PC-9 (cell line): Measurements from ENCODE around the gene POLDIP3. TPM values are rescaled to one million over a fixed set of nuclear protein-coding genes. Genes with fewer than 3 reads are reported as not detected.
"Not testable (repeated sequence)": the region's sequence is repeated elsewhere in the genome, so short reads cannot be mapped to it uniquely, and the experiment has no call there.

Experiments
- BruUV-seq: library from RNA; stranded (reverse); fragments of 400-500 nt; replicated peaks from 2 replicates; lab custom pipeline; 2021; lab: Mats Ljungman, UMichigan
- CTCF ChIA-PET: fragments of 300-600 bp; sonication (Branson Sonifier 250); formaldehyde crosslinking; loops from one replicate; lab custom pipeline; 2022; ENCODE audit warnings: antibody characterized with exemption; lab: Charles Lee
- POLR2A ChIA-PET: fragments of 300-600 bp; sonication (Branson Sonifier 250); formaldehyde crosslinking; loops from one replicate; lab custom pipeline; 2022; ENCODE audit warnings: antibody characterized with exemption; ENCODE audit not compliant: unreplicated experiment; lab: Charles Lee
- DNase-seq, 2 experiments: peaks; one replicate each; pipeline versions ENCODE4 v3.0.0 to v3.0.0-alpha.2; 2015 to 2022; ENCODE audit warnings: mixed read lengths in 1 of 2
- H2AFZ ChIP-seq: fragments of 200-600 bp; sonication (generic); 2 replicates; pipeline ENCODE4 v1.8.1; 2017; ENCODE audit warnings: antibody characterized with exemption
- H3F3A ChIP-seq: fragments of 200-600 bp; sonication (generic); 2 replicates; pipeline ENCODE4 v1.8.1; 2017; ENCODE audit warnings: antibody characterized with exemption, mild to moderate bottlenecking, low read depth; ENCODE audit not compliant: insufficient read depth
- H3K27ac ChIP-seq: fragments of 200-600 bp; sonication (generic); 2 replicates; pipeline ENCODE4 v1.6.1; 2016; ENCODE audit warnings: mixed run types
- H3K27me3 ChIP-seq: fragments of 200-600 bp; sonication (generic); 2 replicates; pipeline ENCODE4 v1.6.1; 2016; ENCODE audit warnings: low read depth, mixed run types; ENCODE audit not compliant: insufficient read depth
- H3K36me3 ChIP-seq: fragments of 200-600 bp; sonication (generic); 2 replicates; pipeline ENCODE4 v1.6.1; 2016; ENCODE audit warnings: low read depth, mixed run types
- H3K4me1 ChIP-seq: fragments of 200-600 bp; sonication (generic); replicated peaks from 2 replicates; pipeline ENCODE4 v1.6.1; 2016; ENCODE audit warnings: mixed run types; ENCODE audit not compliant: insufficient read depth
- H3K4me2 ChIP-seq: fragments of 200-600 bp; sonication (generic); 2 replicates; pipeline ENCODE4 v1.6.1; 2017; ENCODE audit warnings: mixed run types
- H3K4me3 ChIP-seq: fragments of 200-600 bp; sonication (generic); 2 replicates; pipeline ENCODE4 v1.6.1; 2016; ENCODE audit warnings: mixed run types
- H3K79me2 ChIP-seq: fragments of 200-600 bp; sonication (generic); 2 replicates; pipeline ENCODE4 v1.6.1; 2017; ENCODE audit warnings: low read depth, mixed run types
- H3K9me2 ChIP-seq: fragments of 200-600 bp; sonication (generic); 2 replicates; pipeline ENCODE4 v1.8.1; 2017; ENCODE audit warnings: mild to moderate bottlenecking; ENCODE audit not compliant: insufficient read depth
- H3K9me3 ChIP-seq: fragments of 200-600 bp; sonication (generic); 2 replicates; pipeline ENCODE4 v1.8.1; 2016; ENCODE audit warnings: low read depth; ENCODE audit not compliant: insufficient read depth
- H4K20me1 ChIP-seq: fragments of 200-600 bp; sonication (generic); 2 replicates; pipeline ENCODE4 v1.8.1; 2017; ENCODE audit not compliant: insufficient read depth
- EZH2 ChIP-seq: fragments of 200-600 bp; sonication (generic); IDR thresholded peaks from 2 replicates; pipeline ENCODE4 v1.8.0; 2017; ENCODE audit warnings: antibody characterized with exemption, low read depth
- intact Hi-C: fragments of 100-400 bp; cut with micrococcal nuclease; formaldehyde crosslinking; loops from one replicate; pipeline ENCODE4 v1.10.0; 2022; ENCODE audit not compliant: unreplicated experiment
- total RNA-seq: library from RNA; stranded (reverse); gene quantifications from 2 replicates; pipeline ENCODE4 v1.2.3, GENCODE V29; 2021
- TF ChIP-seq, protein P1 (sequence below): fragments of 200-600 bp; sonication (generic); conservative IDR thresholded peaks from 2 replicates; pipeline ENCODE4 v1.6.1; 2017; ENCODE audit warnings: mixed run types, antibody characterized with exemption, mild to moderate bottlenecking, moderate library complexity

POLDIP3 gene
- total RNA-seq, 1 experiment from 2014 or later: 62.9 TPM

GRCh38 chr22:42577623-42578240 is 37.0 kb downstream of the POLDIP3 start:
- no peak overlapping the region for H3K4me3 ChIP-seq
- H3K27me3 ChIP-seq: no peaks in the 10 kb centered on the region
- no peaks in the 10 kb centered on the region for H3K9me2 ChIP-seq
- H3K4me2 ChIP-seq: no peak overlapping the region
- H3K4me1 ChIP-seq: peaks cover 5% of the 10 kb centered on the region; the same call in 1 of the 2 replicates
- ChIA-PET CTCF (no interaction called here), POLR2A (no interaction called here)
- no peak for TF ChIP-seq EZH2
- TF ChIP-seq, protein P1, sequence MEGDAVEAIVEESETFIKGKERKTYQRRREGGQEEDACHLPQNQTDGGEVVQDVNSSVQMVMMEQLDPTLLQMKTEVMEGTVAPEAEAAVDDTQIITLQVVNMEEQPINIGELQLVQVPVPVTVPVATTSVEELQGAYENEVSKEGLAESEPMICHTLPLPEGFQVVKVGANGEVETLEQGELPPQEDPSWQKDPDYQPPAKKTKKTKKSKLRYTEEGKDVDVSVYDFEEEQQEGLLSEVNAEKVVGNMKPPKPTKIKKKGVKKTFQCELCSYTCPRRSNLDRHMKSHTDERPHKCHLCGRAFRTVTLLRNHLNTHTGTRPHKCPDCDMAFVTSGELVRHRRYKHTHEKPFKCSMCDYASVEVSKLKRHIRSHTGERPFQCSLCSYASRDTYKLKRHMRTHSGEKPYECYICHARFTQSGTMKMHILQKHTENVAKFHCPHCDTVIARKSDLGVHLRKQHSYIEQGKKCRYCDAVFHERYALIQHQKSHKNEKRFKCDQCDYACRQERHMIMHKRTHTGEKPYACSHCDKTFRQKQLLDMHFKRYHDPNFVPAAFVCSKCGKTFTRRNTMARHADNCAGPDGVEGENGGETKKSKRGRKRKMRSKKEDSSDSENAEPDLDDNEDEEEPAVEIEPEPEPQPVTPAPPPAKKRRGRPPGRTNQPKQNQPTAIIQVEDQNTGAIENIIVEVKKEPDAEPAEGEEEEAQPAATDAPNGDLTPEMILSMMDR: no peak
- intact Hi-C loops: no loop called here
- H3K79me2 ChIP-seq: peaks cover 26% of the 10 kb centered on the region
- H2AFZ ChIP-seq: no peak overlapping the region
- peaks cover 13% of the 10 kb centered on the region for H3F3A ChIP-seq
- peaks cover 28% of the 10 kb centered on the region for H3K36me3 ChIP-seq
- peaks cover 9% of the 10 kb centered on the region; the same call in 1 of the 2 replicates for H4K20me1 ChIP-seq
- no peaks in the 10 kb centered on the region for H3K9me3 ChIP-seq
- no peak overlapping the region for H3K27ac ChIP-seq
- DNase-seq: no peak
- no TSS peak for BruUV-seq

GRCh38 chr22:42577141-42577540 is 37.5 kb downstream of the POLDIP3 start:
- H3K9me2 ChIP-seq, H4K20me1 ChIP-seq, intact Hi-C loops, H2AFZ ChIP-seq, H3K4me3 ChIP-seq, CTCF ChIA-PET, H3K27ac ChIP-seq, BruUV-seq, H3K27me3 ChIP-seq, H3K9me3 ChIP-seq, H3K4me1 ChIP-seq, POLR2A ChIA-PET, DNase-seq, H3K4me2 ChIP-seq: not testable (repeated sequence)
- Histone ChIP-seq H3F3A (peaks cover 13% of the 10 kb centered on the region), H3K36me3 (peaks cover 28% of the 10 kb centered on the region), H3K79me2 (peaks cover 26% of the 10 kb centered on the region)

DNA sequence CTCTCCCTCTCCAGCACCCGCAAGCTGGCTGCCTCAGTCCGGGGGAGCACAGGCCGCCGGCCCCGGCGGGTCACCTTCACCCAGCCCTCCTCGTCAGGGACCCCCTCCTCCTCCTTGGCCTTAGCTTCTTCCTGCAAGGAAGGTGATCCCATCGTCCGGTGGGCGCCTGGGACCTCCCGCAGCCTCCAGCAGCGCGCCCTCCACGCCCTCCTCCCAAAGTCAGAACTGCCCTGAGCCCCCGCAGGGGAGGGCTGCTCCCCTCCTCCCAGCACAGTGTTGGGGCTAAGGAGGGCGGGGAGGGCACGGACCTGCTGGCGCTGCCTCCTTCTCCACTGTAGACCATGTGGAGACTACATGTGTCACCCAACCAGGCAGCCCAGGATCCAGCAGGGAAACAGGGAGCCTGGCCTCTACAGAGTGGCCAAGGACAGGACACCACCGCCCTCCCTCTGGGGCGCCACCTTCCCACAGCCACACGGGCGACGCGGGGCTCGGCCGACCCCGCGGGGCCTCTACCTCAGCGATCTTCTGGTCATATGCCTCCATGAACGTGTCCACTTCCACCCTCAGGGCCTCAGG is 38.6 kb downstream of the POLDIP3 start:
- H4K20me1 ChIP-seq, BruUV-seq, H3K4me1 ChIP-seq, H3K27ac ChIP-seq, H2AFZ ChIP-seq, DNase-seq, POLR2A ChIA-PET, intact Hi-C loops, H3K9me3 ChIP-seq, H3K9me2 ChIP-seq, H3K4me3 ChIP-seq, H3K27me3 ChIP-seq, H3K4me2 ChIP-seq: not testable (repeated sequence)
- peaks cover 20% of the 10 kb centered on the region for H3K79me2 ChIP-seq
- CTCF ChIA-PET: interaction anchor here (0.7 kb wide), 1 partner anchor 485 kb away, joined by 3 read pairs; no protein-coding TSS in a partner anchor
- H3F3A ChIP-seq: peaks cover 15% of the 10 kb centered on the region; the same call in 1 of the 2 replicates
- H3K36me3 ChIP-seq: peaks cover 28% of the 10 kb centered on the region

GRCh38 chr22:42574468-42574867 is 40.2 kb downstream of the POLDIP3 start:
- intact Hi-C loops, H3K79me2 ChIP-seq, BruUV-seq, H3K4me1 ChIP-seq, H3K27me3 ChIP-seq, POLR2A ChIA-PET, H4K20me1 ChIP-seq, H3K4me2 ChIP-seq, H3K27ac ChIP-seq, H2AFZ ChIP-seq, CTCF ChIA-PET, DNase-seq, H3K9me3 ChIP-seq, H3K4me3 ChIP-seq, H3K9me2 ChIP-seq: not testable (repeated sequence)
- peaks cover 22% of the 10 kb centered on the region for H3K36me3 ChIP-seq
- H3F3A ChIP-seq: peaks cover 23% of the 10 kb centered on the region

- H3K4me3 ChIP-seq, H2AFZ ChIP-seq, DNase-seq, H3K4me2 ChIP-seq, H3K27ac ChIP-seq, H4K20me1 ChIP-seq, POLR2A ChIA-PET, H3K9me2 ChIP-seq, H3K79me2 ChIP-seq, H3K27me3 ChIP-seq, CTCF ChIA-PET, H3K9me3 ChIP-seq, intact Hi-C loops, H3K4me1 ChIP-seq, BruUV-seq: not testable (repeated sequence)
- Histone ChIP-seq H3F3A (peaks cover 27% of the 10 kb centered on the region), H3K36me3 (peaks cover 18% of the 10 kb centered on the region)
These were observed 40.6 kb downstream of the POLDIP3 start for GRCh38 chr22:42574046-42574445.

DNA sequence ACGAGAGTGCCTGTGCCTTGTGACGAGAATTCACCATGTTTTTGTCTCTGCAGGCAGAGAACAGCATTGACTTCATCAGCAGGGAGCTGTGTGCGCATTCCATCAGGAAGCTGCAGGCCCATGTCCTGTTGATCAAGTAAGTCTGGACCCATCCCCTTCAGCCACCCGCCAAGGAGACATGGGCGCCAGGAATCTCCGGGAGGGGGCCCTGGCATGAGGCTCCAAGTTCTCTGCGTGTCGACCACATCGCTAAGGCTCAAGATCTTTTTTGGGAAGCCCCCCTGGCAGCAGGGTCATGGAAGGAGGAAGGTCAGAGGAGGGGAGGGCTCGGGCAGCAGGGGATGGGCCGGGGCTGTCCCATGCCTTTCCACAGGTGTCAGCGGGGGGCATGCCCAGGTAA is 43.6 kb downstream of the POLDIP3 start:
- H3K79me2 ChIP-seq, H3K4me1 ChIP-seq, H3K4me2 ChIP-seq, H4K20me1 ChIP-seq, BruUV-seq, H2AFZ ChIP-seq, H3K27me3 ChIP-seq, H3K4me3 ChIP-seq, H3K9me2 ChIP-seq, DNase-seq, intact Hi-C loops, H3K36me3 ChIP-seq, H3K9me3 ChIP-seq, CTCF ChIA-PET, POLR2A ChIA-PET, H3K27ac ChIP-seq: not testable (repeated sequence)
- peaks cover 30% of the 10 kb centered on the region for H3F3A ChIP-seq
